A549 treated with Hydrocortisone at 1 μM for 4 hours (cell line): ENCODE data around the gene PMPCA. TPM values are rescaled to one million over a fixed set of nuclear protein-coding genes. Genes with fewer than 3 reads are reported as not detected.

Source experiments
- total RNA-seq: library from RNA; stranded (reverse); fragments of 200-300 nt; extraction: Qiagen RNA extraction; gene quantifications from 5 replicates; pipeline ENCODE4 v1.2.3, GENCODE V29; 2022

Gene PMPCA
- 80.0 to 132 TPM (median 81.1 TPM) in 5 replicates for total RNA-seq

GRCh38 chr9:136410500-136411287 is at the start of gene PMPCA, which contains the start of gene ENTR1:
Gene PMPCA, plus strand, starts transcription at chr9:136410658. Its CDS starts 11 bp downstream, at chr9:136410669.
Gene ENTR1, minus strand, starts transcription at chr9:136410614. Its CDS starts 217 bp downstream, at chr9:136410397.

GRCh38 chr9:136363106-136363948 is 47.1 kb upstream of the PMPCA start, which contains the start of gene DNLZ:
Gene DNLZ, minus strand, starts transcription at chr9:136363744. Its CDS starts 30 bp downstream, at chr9:136363714.

GRCh38 chr9:136373300-136374182 is 36.9 kb upstream of the PMPCA start, which contains the start of gene CARD9:
Gene CARD9, minus strand, starts transcription at chr9:136373669. Its CDS starts 1,591 bp downstream, at chr9:136372078.

GRCh38 chr9:136400038-136400834 is 10.2 kb upstream of the PMPCA start, which contains the start of gene SNAPC4:
Gene SNAPC4, minus strand, starts transcription at chr9:136400170. Its CDS starts 1,742 bp downstream, at chr9:136398428.

GRCh38 chr9:136439481-136440408 is 29.3 kb downstream of the PMPCA start, which contains the start of gene INPP5E:
Gene INPP5E, minus strand, starts transcription at chr9:136439845. Its CDS starts 426 bp downstream, at chr9:136439419.

Other genes with a start within 250 kb of the PMPCA start
- 0.03 to 0.16 TPM (median 0.10 TPM) in 4 of 5 replicates, not detected in the other for gene LHX3, start 205.5 kb upstream of the PMPCA start, total RNA-seq
- 25.4 to 28.6 TPM (median 27.0 TPM) in 5 replicates for gene QSOX2, start 164.8 kb upstream of the PMPCA start, total RNA-seq
- gene CCDC187, start 106.6 kb upstream of the PMPCA start, total RNA-seq = 0.02 to 0.03 TPM in 2 of 5 replicates, not detected in the others
- 10.3 to 14.9 TPM (median 13.5 TPM) in 5 replicates for gene GPSM1, start 83.1 kb upstream of the PMPCA start, total RNA-seq
- 18.3 to 40.2 TPM (median 36.0 TPM) in 5 replicates for gene DNLZ, start 46.9 kb upstream of the PMPCA start, total RNA-seq
- gene CARD9, start 37.0 kb upstream of the PMPCA start, total RNA-seq = 0.81 to 1.7 TPM (median 0.97 TPM) in 5 replicates
- gene SNAPC4, start 10.5 kb upstream of the PMPCA start, total RNA-seq = 11.6 to 13.3 TPM (median 12.0 TPM) in 5 replicates
- 62.3 to 72.1 TPM (median 70.1 TPM) in 5 replicates for gene ENTR1, start within 50 bp of the PMPCA start, total RNA-seq
- 14.1 to 21.2 TPM (median 19.7 TPM) in 5 replicates for gene INPP5E, start 29.2 kb downstream of the PMPCA start, total RNA-seq
- 54.8 to 61.7 TPM (median 59.6 TPM) in 5 replicates for gene SEC16A, start 72.4 kb downstream of the PMPCA start, total RNA-seq
- 9.3 to 12.0 TPM (median 11.1 TPM) in 5 replicates for gene NOTCH1, start 135.4 kb downstream of the PMPCA start, total RNA-seq